Measurements from ENCODE around the gene AMN. TPM values are rescaled to one million over a fixed set of nuclear protein-coding genes. Genes with fewer than 3 reads are reported as not detected.

AMN gene
- total and polyA plus RNA-seq, 2 donors from 2014 or later, result 58.0 to 121 TPM

GRCh38 chr14:102911991-102912761, 10.3 kb upstream of the AMN start:
- intact Hi-C loops (cut with DNase I), result no loop called here
- Histone ChIP-seq H3K9me3 (ENCODE audit: control insufficient read depth in 2 of 3, insufficient read depth in 1 of 3, low read length in 3 of 3) (no peaks in the 10 kb centered on the region), H3K36me3 (ENCODE audit: control insufficient read depth in 2 of 3, insufficient read depth in 3 of 3, low read length in 3 of 3) (no peaks in the 10 kb centered on the region), H3K27ac (ENCODE audit: low read depth in 2 of 2, low read length in 2 of 2) (no peak overlapping the region), H3K27me3 (ENCODE audit: control insufficient read depth, insufficient read depth, low read length) (no peaks in the 10 kb centered on the region), H3K4me3 (ENCODE audit: low read length in 3 of 3) (no peak overlapping the region), H3K4me1 (ENCODE audit: control insufficient read depth in 2 of 3, insufficient read depth in 2 of 3, low read depth in 1 of 3, low read length in 3 of 3) (peaks cover 0 to 2% (median 0%) of the 10 kb centered on the region in 3 donors), H3K9ac (ENCODE audit: low read length in 3 of 3) (no peak overlapping the region)
- FAIRE-seq (no peak), DNase-seq (peak in 1 of 5 donors; percentile 49)
- TF ChIP-seq CTCF (IDR thresholded peaks at IDR 0.05; ENCODE audit: borderline replicate concordance, extremely low read depth, insufficient read depth), result no peak

GRCh38 chr14:102913341-102914211, 8.9 kb upstream of the AMN start:
- intact Hi-C loops (cut with DNase I), result no loop called here
- DNase-seq (peak in 1 of 5 donors; percentile 48), FAIRE-seq (no peak)

GRCh38 chr14:102914474-102915291, 7.8 kb upstream of the AMN start:
- no peak for TF ChIP-seq CTCF (IDR thresholded peaks at IDR 0.05; ENCODE audit: borderline replicate concordance, extremely low read depth, insufficient read depth)
- intact Hi-C loops (cut with DNase I), result no loop called here
- DNase-seq, result peak in 1 of 5 donors; percentile 67
- H3K4me3 ChIP-seq (ENCODE audit: low read length in 3 of 3), result no peak overlapping the region
- no peaks in the 10 kb centered on the region for H3K36me3 ChIP-seq (ENCODE audit: control insufficient read depth in 2 of 3, insufficient read depth in 3 of 3, low read length in 3 of 3)
- H3K9ac ChIP-seq (ENCODE audit: low read length in 3 of 3), result no peak overlapping the region
- H3K9me3 ChIP-seq (ENCODE audit: control insufficient read depth in 2 of 3, insufficient read depth in 1 of 3, low read length in 3 of 3), result no peaks in the 10 kb centered on the region
- peaks cover 0 to 2% (median 0%) of the 10 kb centered on the region in 3 donors for H3K4me1 ChIP-seq (ENCODE audit: control insufficient read depth in 2 of 3, insufficient read depth in 2 of 3, low read depth in 1 of 3, low read length in 3 of 3)
- H3K27me3 ChIP-seq (ENCODE audit: control insufficient read depth, insufficient read depth, low read length), result no peaks in the 10 kb centered on the region
- no peak overlapping the region for H3K27ac ChIP-seq (ENCODE audit: low read depth in 2 of 2, low read length in 2 of 2)
- FAIRE-seq, result no peak

More at GRCh38 chr14:102913341-102914211, 8.9 kb upstream of the AMN start:
- TF ChIP-seq CTCF (IDR thresholded peaks at IDR 0.05; ENCODE audit: borderline replicate concordance, extremely low read depth, insufficient read depth), result no peak
- H3K36me3 ChIP-seq (ENCODE audit: control insufficient read depth in 2 of 3, insufficient read depth in 3 of 3, low read length in 3 of 3), result no peaks in the 10 kb centered on the region
- H3K9ac ChIP-seq (ENCODE audit: low read length in 3 of 3), result no peak overlapping the region
- no peaks in the 10 kb centered on the region for H3K27me3 ChIP-seq (ENCODE audit: control insufficient read depth, insufficient read depth, low read length)
- H3K27ac ChIP-seq (ENCODE audit: low read depth in 2 of 2, low read length in 2 of 2), result no peak overlapping the region
- H3K4me1 ChIP-seq (ENCODE audit: control insufficient read depth in 2 of 3, insufficient read depth in 2 of 3, low read depth in 1 of 3, low read length in 3 of 3), result peaks cover 0 to 2% (median 0%) of the 10 kb centered on the region in 3 donors
- no peak overlapping the region for H3K4me3 ChIP-seq (ENCODE audit: low read length in 3 of 3)
- H3K9me3 ChIP-seq (ENCODE audit: control insufficient read depth in 2 of 3, insufficient read depth in 1 of 3, low read length in 3 of 3), result no peaks in the 10 kb centered on the region

Data from kidney (tissue), 14 donors.